OCI-LY1 (cell line): ENCODE results near the gene COP1.

Source experiments
- H2AFZ ChIP-seq: fragments of 200-600 bp; sonication (generic), shearing (Covaris generic); 2 replicates; pipeline ENCODE4 v1.6.0; 2014; ENCODE audit warnings: antibody characterized with exemption, mild to moderate bottlenecking, low read length
- H3F3A ChIP-seq: fragments of 200-600 bp; sonication (generic), shearing (Covaris generic); 2 replicates; pipeline ENCODE4 v1.6.0; 2014; ENCODE audit warnings: mild to moderate bottlenecking, antibody characterized with exemption, low read length, moderate library complexity; ENCODE audit not compliant: insufficient read depth
- H3K27ac ChIP-seq: fragments of 200-600 bp; sonication (generic); 2 replicates; pipeline ENCODE4 v1.5.1; 2014; ENCODE audit warnings: low read length, mixed run types, mild to moderate bottlenecking, low read depth; ENCODE audit not compliant: poor library complexity, severe bottlenecking
- H3K27me3 ChIP-seq: fragments of 200-600 bp; sonication (generic); 2 replicates; pipeline ENCODE4 v1.6.0; 2014; ENCODE audit warnings: antibody characterized with exemption, mild to moderate bottlenecking, low read length, moderate library complexity; ENCODE audit not compliant: insufficient read depth
- H3K36me3 ChIP-seq: fragments of 200-600 bp; sonication (generic); 2 replicates; pipeline ENCODE4 v1.6.1; 2014; ENCODE audit warnings: mild to moderate bottlenecking, antibody characterized with exemption, low read length, moderate library complexity, mixed read lengths; ENCODE audit not compliant: insufficient read depth
- H3K4me1 ChIP-seq: fragments of 200-600 bp; sonication (generic); 2 replicates; pipeline ENCODE4 v1.5.1; 2014; ENCODE audit warnings: mild to moderate bottlenecking, low read length, moderate library complexity; ENCODE audit not compliant: insufficient read depth, severe bottlenecking
- H3K4me2 ChIP-seq: fragments of 200-600 bp; sonication (generic), shearing (Covaris generic); 2 replicates; pipeline ENCODE4 v1.6.1; 2014; ENCODE audit warnings: low read length
- H3K4me3 ChIP-seq: fragments of 200-600 bp; sonication (generic); 2 replicates; pipeline ENCODE4 v1.5.1; 2014; ENCODE audit warnings: low read length, low read depth, mild to moderate bottlenecking, mixed read lengths; ENCODE audit not compliant: poor library complexity, severe bottlenecking
- H3K79me2 ChIP-seq: fragments of 200-600 bp; shearing (Covaris generic); 2 replicates; pipeline ENCODE4 v1.6.1; 2016; ENCODE audit warnings: mixed run types, low read length, mixed read lengths; ENCODE audit not compliant: insufficient read depth
- H3K9ac ChIP-seq: fragments of 200-600 bp; sonication (generic), shearing (Covaris generic); 2 replicates; pipeline ENCODE4 v1.6.1; 2014; ENCODE audit warnings: mild to moderate bottlenecking, low read length, mixed read lengths
- H3K9me2 ChIP-seq: fragments of 200-600 bp; sonication (generic), shearing (Covaris generic); 2 replicates; pipeline ENCODE4 v1.6.1; 2014; ENCODE audit warnings: low read depth, mild to moderate bottlenecking, low read length, mixed read lengths
- H3K9me3 ChIP-seq: fragments of 200-600 bp; shearing (Covaris generic); 2 replicates; pipeline ENCODE4 v1.6.1; 2014; ENCODE audit warnings: low read length, mixed read lengths
- H4K20me1 ChIP-seq: fragments of 200-600 bp; sonication (generic), shearing (Covaris generic); 2 replicates; pipeline ENCODE4 v1.6.0; 2016; ENCODE audit warnings: mild to moderate bottlenecking, low read length; ENCODE audit not compliant: insufficient read depth
- CTCF ChIP-seq: fragments of 200-600 bp; sonication (generic), shearing (Covaris generic); IDR thresholded peaks from 2 replicates; pipeline ENCODE4 v1.5.1; 2017; ENCODE audit warnings: mild to moderate bottlenecking, antibody characterized with exemption, low read length, moderate library complexity, mixed read lengths
- EZH2 ChIP-seq: fragments of 200-600 bp; sonication (generic), shearing (Covaris generic); IDR thresholded peaks from 2 replicates; pipeline ENCODE4 v1.8.0; 2017; ENCODE audit warnings: borderline replicate concordance, mixed run types, mild to moderate bottlenecking, antibody characterized with exemption, low read length, moderate library complexity, mixed read lengths

COP1 gene

GRCh38 chr1:175978926-175979325 lies 228.2 kb downstream of the COP1 start:
- no peak overlapping the region for H3K27ac ChIP-seq
- no peak overlapping the region for H3K4me3 ChIP-seq
- H3F3A ChIP-seq: no peaks in the 10 kb centered on the region
- no peaks in the 10 kb centered on the region for H3K4me1 ChIP-seq
- no peaks in the 10 kb centered on the region for H3K79me2 ChIP-seq
- no peak overlapping the region for H2AFZ ChIP-seq
- no peaks in the 10 kb centered on the region for H3K9me3 ChIP-seq
- TF ChIP-seq EZH2 (no peak), CTCF (no peak)
- peaks cover 30% of the 10 kb centered on the region for H3K36me3 ChIP-seq
- no peak overlapping the region for H3K9ac ChIP-seq
- H3K4me2 ChIP-seq: no peak overlapping the region
- no peaks in the 10 kb centered on the region for H4K20me1 ChIP-seq
- H3K27me3 ChIP-seq: no peaks in the 10 kb centered on the region
- no peaks in the 10 kb centered on the region for H3K9me2 ChIP-seq

- Histone ChIP-seq H3K79me2 (no peaks in the 10 kb centered on the region), H3K27ac (no peak overlapping the region), H2AFZ (no peak overlapping the region), H3K27me3 (no peaks in the 10 kb centered on the region), H3K4me1 (no peaks in the 10 kb centered on the region), H3K4me2 (no peak overlapping the region), H3F3A (no peaks in the 10 kb centered on the region), H3K4me3 (no peak overlapping the region), H4K20me1 (no peaks in the 10 kb centered on the region), H3K9me2 (no peaks in the 10 kb centered on the region), H3K36me3 (peaks cover 30% of the 10 kb centered on the region), H3K9me3 (no peaks in the 10 kb centered on the region), H3K9ac (no peak overlapping the region)
- no peak for TF ChIP-seq EZH2
- no peak for TF ChIP-seq CTCF
Measured at GRCh38 chr1:175978476-175978875, 228.6 kb downstream of the COP1 start.

GRCh38 chr1:175976865-175977642 lies 230.0 kb downstream of the COP1 start:
- TF ChIP-seq CTCF (no peak), EZH2 (no peak)
- Histone ChIP-seq H3K36me3 (peaks cover 20% of the 10 kb centered on the region), H3K4me3 (no peak overlapping the region)

More at GRCh38 chr1:175976865-175977642, 230.0 kb downstream of the COP1 start:
- Histone ChIP-seq H2AFZ (no peak overlapping the region), H3K4me2 (no peak overlapping the region), H3F3A (no peaks in the 10 kb centered on the region), H3K27me3 (no peaks in the 10 kb centered on the region), H4K20me1 (no peaks in the 10 kb centered on the region), H3K4me1 (no peaks in the 10 kb centered on the region), H3K9me2 (no peaks in the 10 kb centered on the region), H3K27ac (no peak overlapping the region), H3K79me2 (no peaks in the 10 kb centered on the region), H3K9ac (no peak overlapping the region), H3K9me3 (no peaks in the 10 kb centered on the region)
